ENCODE measurements around the gene RBMS1.

The RBMS1 gene

GRCh38 chr2:160516547-160517365 lies 23.1 kb upstream of the RBMS1 start:
- H3K4me1 ChIP-seq (ENCODE audit: insufficient read depth, low read length) = peaks cover 11% of the 10 kb centered on the region; the same call in 1 of the 2 replicates
- WGBS = 89% methylated on average over 10 of the region's 10 CpGs

GRCh38 chr2:160515120-160515519 lies 21.5 kb upstream of the RBMS1 start:
- 77% methylated on average over 1 of the region's 1 CpG for WGBS
- H3K9me3 ChIP-seq (ENCODE audit: insufficient read depth, low read depth, low read length) = no peaks in the 10 kb centered on the region
- no peak overlapping the region for H3K9ac ChIP-seq (ENCODE audit: low read depth, low read length)
- no peak overlapping the region for H3K4me3 ChIP-seq (ENCODE audit: low read length)
- H3K36me3 ChIP-seq (ENCODE audit: insufficient read depth, low read length) = no peaks in the 10 kb centered on the region
- H3K27ac ChIP-seq (ENCODE audit: low read depth, low read length) = no peak overlapping the region
- H3K4me1 ChIP-seq (ENCODE audit: insufficient read depth, low read length) = peaks cover 11% of the 10 kb centered on the region; the same call in 1 of the 2 replicates
- no peaks in the 10 kb centered on the region for H3K27me3 ChIP-seq (ENCODE audit: insufficient read depth, low read length)

More at GRCh38 chr2:160516547-160517365, 23.1 kb upstream of the RBMS1 start:
- H3K27me3 ChIP-seq (ENCODE audit: insufficient read depth, low read length) = no peaks in the 10 kb centered on the region
- H3K9ac ChIP-seq (ENCODE audit: low read depth, low read length) = no peak overlapping the region
- H3K27ac ChIP-seq (ENCODE audit: low read depth, low read length) = no peak overlapping the region
- no peak overlapping the region for H3K4me3 ChIP-seq (ENCODE audit: low read length)
- H3K36me3 ChIP-seq (ENCODE audit: insufficient read depth, low read length) = no peaks in the 10 kb centered on the region
- H3K9me3 ChIP-seq (ENCODE audit: insufficient read depth, low read depth, low read length) = no peaks in the 10 kb centered on the region

GRCh38 chr2:160513120-160513519 lies 19.5 kb upstream of the RBMS1 start:
- Histone ChIP-seq H3K4me3 (ENCODE audit: low read length) (no peak overlapping the region), H3K27me3 (ENCODE audit: insufficient read depth, low read length) (no peaks in the 10 kb centered on the region), H3K9ac (ENCODE audit: low read depth, low read length) (no peak overlapping the region), H3K36me3 (ENCODE audit: insufficient read depth, low read length) (no peaks in the 10 kb centered on the region), H3K4me1 (ENCODE audit: insufficient read depth, low read length) (peaks cover 11% of the 10 kb centered on the region; the same call in 1 of the 2 replicates), H3K9me3 (ENCODE audit: insufficient read depth, low read depth, low read length) (no peaks in the 10 kb centered on the region), H3K27ac (ENCODE audit: low read depth, low read length) (no peak overlapping the region)
- WGBS = 96% methylated on average over 4 of the region's 4 CpGs

- Histone ChIP-seq H3K4me3 (ENCODE audit: low read length) (no peak overlapping the region), H3K9me3 (ENCODE audit: insufficient read depth, low read depth, low read length) (no peaks in the 10 kb centered on the region), H3K27me3 (ENCODE audit: insufficient read depth, low read length) (no peaks in the 10 kb centered on the region), H3K27ac (ENCODE audit: low read depth, low read length) (no peak overlapping the region), H3K9ac (ENCODE audit: low read depth, low read length) (no peak overlapping the region), H3K4me1 (ENCODE audit: insufficient read depth, low read length) (peaks cover 11% of the 10 kb centered on the region; the same call in 1 of the 2 replicates), H3K36me3 (ENCODE audit: insufficient read depth, low read length) (no peaks in the 10 kb centered on the region)
- 58% methylated on average over 3 of the region's 4 CpGs for WGBS
These were observed 18.9 kb upstream of the RBMS1 start for GRCh38 chr2:160512491-160512890.

GRCh38 chr2:160510617-160511016 lies 17.0 kb upstream of the RBMS1 start:
- Histone ChIP-seq H3K27me3 (ENCODE audit: insufficient read depth, low read length) (no peaks in the 10 kb centered on the region), H3K9me3 (ENCODE audit: insufficient read depth, low read depth, low read length) (no peaks in the 10 kb centered on the region), H3K4me1 (ENCODE audit: insufficient read depth, low read length) (peaks cover 11% of the 10 kb centered on the region; the same call in 1 of the 2 replicates), H3K4me3 (ENCODE audit: low read length) (no peak overlapping the region), H3K36me3 (ENCODE audit: insufficient read depth, low read length) (no peaks in the 10 kb centered on the region), H3K9ac (ENCODE audit: low read depth, low read length) (no peak overlapping the region), H3K27ac (ENCODE audit: low read depth, low read length) (no peak overlapping the region)
- 88% methylated on average over 2 of the region's 2 CpGs for WGBS

GRCh38 chr2:160509016-160509415 lies 15.4 kb upstream of the RBMS1 start:
- Histone ChIP-seq H3K9me3 (ENCODE audit: insufficient read depth, low read depth, low read length) (no peaks in the 10 kb centered on the region), H3K9ac (ENCODE audit: low read depth, low read length) (no peak overlapping the region), H3K4me3 (ENCODE audit: low read length) (no peak overlapping the region), H3K36me3 (ENCODE audit: insufficient read depth, low read length) (no peaks in the 10 kb centered on the region), H3K27me3 (ENCODE audit: insufficient read depth, low read length) (no peaks in the 10 kb centered on the region), H3K27ac (ENCODE audit: low read depth, low read length) (no peak overlapping the region), H3K4me1 (ENCODE audit: insufficient read depth, low read length) (no peaks in the 10 kb centered on the region)
- 95% methylated on average over 2 of the region's 2 CpGs for WGBS

- Histone ChIP-seq H3K4me3 (ENCODE audit: low read length) (no peak overlapping the region), H3K4me1 (ENCODE audit: insufficient read depth, low read length) (no peaks in the 10 kb centered on the region), H3K27ac (ENCODE audit: low read depth, low read length) (no peak overlapping the region), H3K9ac (ENCODE audit: low read depth, low read length) (no peak overlapping the region), H3K9me3 (ENCODE audit: insufficient read depth, low read depth, low read length) (no peaks in the 10 kb centered on the region), H3K27me3 (ENCODE audit: insufficient read depth, low read length) (no peaks in the 10 kb centered on the region), H3K36me3 (ENCODE audit: insufficient read depth, low read length) (no peaks in the 10 kb centered on the region)
- no CpG with 5 or more reads among the region's 2 CpGs for WGBS
These were observed 13.9 kb upstream of the RBMS1 start for GRCh38 chr2:160507464-160507863.

GRCh38 chr2:160507046-160507407 lies 13.4 kb upstream of the RBMS1 start:
- no peaks in the 10 kb centered on the region for H3K36me3 ChIP-seq (ENCODE audit: insufficient read depth, low read length)
- H3K4me3 ChIP-seq (ENCODE audit: low read length) = no peak overlapping the region
- H3K4me1 ChIP-seq (ENCODE audit: insufficient read depth, low read length) = no peaks in the 10 kb centered on the region
- 100% methylated on average over 2 of the region's 3 CpGs for WGBS
- H3K27me3 ChIP-seq (ENCODE audit: insufficient read depth, low read length) = no peaks in the 10 kb centered on the region
- no peak overlapping the region for H3K27ac ChIP-seq (ENCODE audit: low read depth, low read length)
- no peak overlapping the region for H3K9ac ChIP-seq (ENCODE audit: low read depth, low read length)
- no peaks in the 10 kb centered on the region for H3K9me3 ChIP-seq (ENCODE audit: insufficient read depth, low read depth, low read length)

GRCh38 chr2:160506371-160507045 lies 12.9 kb upstream of the RBMS1 start:
- no peak overlapping the region for H3K4me3 ChIP-seq (ENCODE audit: low read length)
- no peaks in the 10 kb centered on the region for H3K9me3 ChIP-seq (ENCODE audit: insufficient read depth, low read depth, low read length)
- no peaks in the 10 kb centered on the region for H3K27me3 ChIP-seq (ENCODE audit: insufficient read depth, low read length)
- no peak overlapping the region for H3K9ac ChIP-seq (ENCODE audit: low read depth, low read length)
- no peak overlapping the region for H3K27ac ChIP-seq (ENCODE audit: low read depth, low read length)
- no peaks in the 10 kb centered on the region for H3K4me1 ChIP-seq (ENCODE audit: insufficient read depth, low read length)
- 95% methylated on average over 9 of the region's 9 CpGs for WGBS
- H3K36me3 ChIP-seq (ENCODE audit: insufficient read depth, low read length) = no peaks in the 10 kb centered on the region

- Histone ChIP-seq H3K36me3 (ENCODE audit: insufficient read depth, low read length) (no peaks in the 10 kb centered on the region), H3K4me1 (ENCODE audit: insufficient read depth, low read length) (no peaks in the 10 kb centered on the region), H3K9ac (ENCODE audit: low read depth, low read length) (no peak overlapping the region), H3K27ac (ENCODE audit: low read depth, low read length) (no peak overlapping the region), H3K9me3 (ENCODE audit: insufficient read depth, low read depth, low read length) (no peaks in the 10 kb centered on the region), H3K27me3 (ENCODE audit: insufficient read depth, low read length) (no peaks in the 10 kb centered on the region), H3K4me3 (ENCODE audit: low read length) (no peak overlapping the region)
- WGBS = 93% methylated on average over 5 of the region's 5 CpGs
These were observed 11.6 kb upstream of the RBMS1 start for GRCh38 chr2:160505256-160505655.

- Histone ChIP-seq H3K9me3 (ENCODE audit: insufficient read depth, low read depth, low read length) (no peaks in the 10 kb centered on the region), H3K4me3 (ENCODE audit: low read length) (no peak overlapping the region), H3K9ac (ENCODE audit: low read depth, low read length) (no peak overlapping the region), H3K27ac (ENCODE audit: low read depth, low read length) (no peak overlapping the region), H3K36me3 (ENCODE audit: insufficient read depth, low read length) (no peaks in the 10 kb centered on the region), H3K4me1 (ENCODE audit: insufficient read depth, low read length) (no peaks in the 10 kb centered on the region), H3K27me3 (ENCODE audit: insufficient read depth, low read length) (no peaks in the 10 kb centered on the region)
- 97% methylated on average over 4 of the region's 5 CpGs for WGBS
These were observed 8.9 kb upstream of the RBMS1 start for GRCh38 chr2:160502478-160502877.

Data from HUES64 (cell line).